ENCODE measurements around the gene LECT2.

Gene LECT2

DNA sequence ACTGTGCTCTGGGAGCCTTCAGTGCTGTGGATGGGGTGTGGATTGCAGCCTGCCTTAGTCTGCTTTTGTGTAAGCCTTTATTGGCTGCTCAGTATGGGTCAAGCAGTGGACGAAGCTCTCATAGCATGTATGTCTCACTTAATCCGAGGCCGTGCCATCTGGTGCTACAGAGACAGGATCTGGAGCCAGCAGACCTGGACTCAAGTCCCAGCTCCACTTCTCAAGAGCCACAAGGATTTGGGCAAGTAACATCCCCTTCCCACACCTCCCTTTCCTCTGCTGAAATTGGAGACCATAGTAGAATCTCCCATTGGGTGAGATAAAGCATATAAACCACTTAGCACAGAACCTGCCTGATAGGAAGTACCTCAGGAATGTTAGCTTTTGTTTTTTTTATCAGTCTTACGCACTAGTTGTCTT is 23.4 kb upstream of the LECT2 start:
- no peak for DNase-seq

DNA sequence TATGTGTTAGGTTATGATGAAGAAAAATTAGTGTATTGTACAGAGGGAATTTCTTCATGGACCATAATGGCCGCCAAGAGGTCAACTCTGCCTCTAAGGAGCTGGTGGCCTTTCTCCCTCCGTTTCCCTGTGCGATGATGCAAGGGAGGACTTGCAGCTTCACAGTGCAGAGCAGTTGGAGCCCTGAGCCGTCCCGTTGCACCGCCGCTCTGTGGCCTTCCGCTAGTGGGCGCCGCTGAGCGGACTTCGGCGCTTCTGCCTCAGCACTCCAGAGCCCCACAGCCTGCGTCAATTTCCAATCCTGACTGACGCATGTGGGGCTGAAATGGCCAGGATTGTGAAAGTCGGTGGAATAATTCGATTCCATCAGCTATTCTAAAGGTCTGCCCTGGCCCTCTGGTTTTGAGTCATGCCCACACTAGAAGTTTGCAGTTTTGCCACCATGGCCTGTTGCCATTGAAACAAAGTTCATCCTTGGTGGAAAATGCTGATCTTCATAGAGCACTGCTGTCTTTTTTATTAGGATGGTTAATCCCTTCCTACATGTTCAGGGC is 22.7 kb upstream of the LECT2 start:
- peak; percentile 25 for DNase-seq

GRCh38 chr5:135976216-135976615 is 21.4 kb upstream of the LECT2 start:
- DNase-seq = no peak

GRCh38 chr5:135975122-135975521 is 20.3 kb upstream of the LECT2 start:
- DNase-seq = no peak

DNA sequence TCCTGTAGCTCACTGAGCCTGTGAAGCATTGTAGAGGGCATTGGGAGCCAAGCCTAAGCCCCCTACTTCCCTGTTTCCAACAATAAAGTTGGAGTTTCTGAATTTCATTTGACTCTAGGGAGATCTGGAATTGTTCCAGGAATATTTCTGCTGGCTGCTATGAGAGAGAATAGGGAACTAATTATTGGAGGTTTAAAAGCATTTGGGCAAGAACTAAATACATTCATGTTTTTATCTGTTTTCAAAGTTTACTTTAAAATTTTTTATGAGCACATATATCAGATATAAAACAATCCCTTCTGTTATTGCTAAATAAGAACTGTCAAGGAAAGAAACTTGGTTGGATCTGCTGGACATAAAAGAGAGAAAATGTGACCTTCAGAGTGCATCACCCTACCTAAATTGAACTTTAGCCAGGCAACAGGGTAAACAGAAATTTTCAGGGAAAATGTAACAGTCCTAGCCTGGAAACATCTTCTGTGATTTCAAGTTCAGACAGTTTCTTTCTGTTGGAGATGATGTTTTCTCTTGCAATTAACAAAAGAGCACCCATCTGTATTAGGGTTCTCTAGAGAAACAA is 19.3 kb upstream of the LECT2 start:
- no peak for DNase-seq

GRCh38 chr5:135973323-135974020 is 18.7 kb upstream of the LECT2 start:
- DNase-seq = no peak

DNA sequence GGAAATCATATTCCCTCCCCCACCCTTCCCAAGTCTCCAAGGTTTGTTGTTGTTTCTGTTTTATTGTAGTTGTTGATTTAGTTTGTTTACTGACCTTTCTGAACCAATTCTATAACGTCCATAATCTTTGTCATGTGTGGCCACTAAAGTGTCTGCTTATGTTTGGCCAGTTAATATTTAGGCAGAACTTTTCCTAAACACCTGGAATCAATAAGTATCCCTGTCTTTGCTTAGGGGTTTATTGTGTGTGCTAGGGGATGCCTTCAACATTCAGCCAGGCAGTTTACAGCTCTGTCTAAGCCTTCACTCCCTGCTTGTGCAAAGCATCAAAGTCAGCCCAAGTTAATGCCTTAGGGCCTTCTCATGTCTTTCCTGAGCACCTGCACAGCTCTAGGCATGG is 16.9 kb upstream of the LECT2 start:
- DNase-seq = no peak

DNA sequence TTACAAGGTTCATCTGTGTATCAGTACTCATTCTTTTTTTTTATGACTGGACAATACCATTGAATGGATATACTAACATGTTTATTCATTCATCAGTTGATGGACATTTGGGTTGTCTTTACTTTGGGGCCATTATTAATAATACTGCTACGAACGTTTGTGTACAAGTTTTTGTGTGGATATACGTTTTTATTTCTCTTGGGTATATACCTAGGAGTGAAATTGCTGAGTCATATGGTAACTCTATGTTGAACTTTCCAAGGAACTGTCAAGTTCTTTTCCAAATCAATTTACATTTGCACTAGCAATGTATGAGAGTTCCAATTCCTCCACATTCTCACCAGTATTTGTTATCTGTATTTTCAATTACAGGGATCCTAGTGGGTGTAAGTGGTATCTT is 12.0 kb upstream of the LECT2 start:
- DNase-seq = no peak

DNA sequence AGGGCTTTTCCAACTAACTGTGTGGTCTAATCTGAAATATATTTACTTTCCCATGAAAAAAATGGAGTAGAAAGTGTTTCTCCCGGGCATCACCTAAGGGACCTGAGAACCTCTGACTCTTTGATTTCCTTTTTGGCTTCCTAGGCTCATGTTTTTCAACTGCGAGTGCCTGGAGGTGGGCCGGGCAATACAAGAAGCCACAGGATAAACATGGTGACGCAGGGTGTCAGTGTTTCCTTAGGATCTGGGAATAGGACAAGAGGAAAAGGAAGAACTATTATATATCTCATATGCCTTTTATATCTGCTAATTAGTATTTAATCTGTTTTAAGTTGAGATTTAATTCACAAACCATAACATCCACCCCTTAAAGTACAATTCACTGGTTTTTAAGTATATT is 11.4 kb upstream of the LECT2 start:
- no peak for DNase-seq

DNA sequence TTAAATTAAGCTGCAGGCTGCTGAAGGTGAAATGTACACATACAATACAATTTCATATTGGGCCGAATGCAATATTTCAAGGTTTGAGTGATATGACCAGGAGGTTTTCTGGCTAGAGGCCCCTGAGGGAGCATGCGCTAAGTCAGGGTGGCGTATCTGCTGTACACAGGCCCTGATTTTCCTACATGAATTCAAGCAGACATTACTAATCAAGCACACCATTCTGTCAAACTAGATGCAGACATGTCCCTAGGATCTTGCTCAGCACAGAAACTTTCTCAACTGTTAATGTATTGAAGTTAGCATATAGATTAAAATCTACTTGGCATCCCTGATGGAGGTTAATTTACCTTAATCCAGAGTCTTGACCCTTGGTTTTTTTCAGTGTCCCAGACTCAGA is 10.7 kb upstream of the LECT2 start:
- DNase-seq = no peak

DNA sequence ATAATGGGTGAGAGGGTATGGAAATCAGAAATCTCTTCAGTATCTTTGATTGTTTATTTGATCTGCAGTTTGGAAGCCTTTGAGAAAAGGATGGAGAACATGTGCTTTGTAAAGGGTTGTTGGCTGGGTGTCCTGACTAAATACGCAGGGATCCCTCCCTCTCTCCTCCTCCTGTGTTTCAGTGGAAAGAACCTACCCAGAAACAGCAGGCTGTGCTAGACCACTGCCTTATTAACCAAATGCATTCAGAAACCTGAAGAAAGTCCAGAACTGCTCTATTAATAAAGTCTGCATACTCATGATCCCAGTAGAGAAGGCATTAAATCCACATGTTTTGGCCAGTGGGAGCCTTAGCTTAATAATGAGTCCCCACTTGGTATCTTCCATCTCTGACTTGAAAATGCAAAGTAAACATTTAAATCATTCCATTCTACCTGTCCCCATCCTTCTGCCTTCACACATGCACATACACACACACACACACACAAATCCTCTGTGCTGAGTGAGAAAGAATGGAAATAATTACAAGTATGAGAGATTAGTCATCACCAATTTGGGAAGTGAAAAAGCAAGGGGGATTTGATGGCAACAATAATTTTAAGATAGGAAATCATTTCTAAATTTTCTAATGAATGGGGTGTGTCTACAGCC is 10.0 kb upstream of the LECT2 start:
- DNase-seq = no peak

- no peak for DNase-seq
These were observed 742 bp upstream of the LECT2 start for GRCh38 chr5:135955525-135955924.

- no peak for DNase-seq
These were observed 933 bp downstream of the LECT2 start for GRCh38 chr5:135953850-135954249.

DNA sequence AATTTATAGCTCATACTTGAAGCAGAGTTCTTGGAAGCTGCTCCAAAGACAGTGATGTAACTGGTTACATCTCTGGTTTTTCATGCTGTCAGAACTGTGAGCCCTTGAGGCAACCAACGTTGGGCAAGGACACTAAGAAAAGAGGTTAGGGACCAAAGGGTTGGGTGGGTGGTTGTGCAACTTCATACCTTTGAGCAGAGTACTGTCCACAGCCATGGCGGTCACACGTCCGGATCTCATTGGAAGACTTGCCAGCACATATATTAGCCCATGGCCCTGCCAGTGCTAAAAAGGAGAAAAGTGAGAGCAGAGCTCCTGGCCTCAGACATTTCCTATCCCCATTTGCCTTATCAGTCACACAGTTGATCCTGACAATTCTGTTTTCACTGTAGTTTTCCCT is 2.1 kb downstream of the LECT2 start:
- DNase-seq = no peak

DNA sequence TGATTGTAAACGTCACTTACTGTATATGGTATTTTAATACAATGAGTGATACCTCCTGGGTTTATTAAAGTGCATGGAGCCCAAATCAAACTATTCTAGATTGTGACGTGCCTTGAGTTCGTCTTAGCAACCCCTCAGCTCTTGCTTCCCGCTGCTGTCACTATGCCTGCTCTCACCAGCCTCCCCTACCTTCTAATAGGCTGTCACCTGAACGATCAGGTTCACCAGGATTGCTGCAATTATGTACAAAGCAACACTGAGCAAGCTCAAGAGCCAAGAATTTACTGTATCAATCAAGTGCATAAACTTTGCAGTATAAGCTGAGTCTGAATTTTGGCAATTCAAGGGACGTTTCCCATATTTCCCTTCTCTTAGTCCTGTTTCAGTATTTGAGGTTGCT is 3.0 kb downstream of the LECT2 start:
- no peak for DNase-seq

DNA sequence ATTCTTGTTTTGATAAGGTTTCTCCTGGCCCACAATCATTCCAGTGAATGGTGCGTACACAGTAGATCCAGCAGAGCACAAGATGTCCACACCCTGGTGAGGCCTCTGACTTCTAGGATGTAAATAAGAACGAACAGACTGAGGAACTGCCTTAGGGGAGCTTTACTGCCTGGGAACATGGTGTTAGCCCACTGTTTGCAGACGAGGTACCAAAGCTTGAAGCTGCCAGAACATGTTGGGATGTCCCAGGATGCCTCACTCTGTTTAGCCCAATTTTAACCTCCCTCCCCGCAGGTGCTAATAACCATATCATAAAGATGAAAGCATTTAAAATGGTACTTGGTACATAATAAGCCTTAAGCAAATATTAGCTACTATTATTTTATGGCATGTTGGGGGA is 3.5 kb downstream of the LECT2 start:
- DNase-seq = no peak

GRCh38 chr5:135950611-135951010 is 4.2 kb downstream of the LECT2 start:
- DNase-seq = no peak

GRCh38 chr5:135944967-135945560 is 9.7 kb downstream of the LECT2 start:
- DNase-seq = no peak

DNA sequence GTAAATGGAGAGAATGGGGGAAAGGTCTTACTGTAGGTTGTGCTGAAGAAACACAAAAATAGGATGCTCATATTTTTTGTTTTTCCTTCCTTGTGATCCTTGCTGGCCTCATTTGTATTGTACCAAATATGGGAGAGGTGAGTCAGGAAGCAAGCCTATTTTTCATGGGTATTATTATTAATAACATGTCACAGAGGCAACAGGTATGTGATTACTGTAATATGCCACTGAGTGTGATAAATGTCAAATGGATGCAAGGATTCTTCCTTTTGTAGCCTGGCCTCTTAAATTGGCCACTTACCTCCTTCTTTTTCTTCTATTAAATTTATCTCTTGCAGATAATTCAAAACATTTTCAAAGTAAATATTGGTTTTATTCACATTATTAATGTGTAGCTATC is 10.2 kb downstream of the LECT2 start:
- no peak for DNase-seq

GRCh38 chr5:135942202-135942771 is 12.5 kb downstream of the LECT2 start:
- no peak for DNase-seq

DNA sequence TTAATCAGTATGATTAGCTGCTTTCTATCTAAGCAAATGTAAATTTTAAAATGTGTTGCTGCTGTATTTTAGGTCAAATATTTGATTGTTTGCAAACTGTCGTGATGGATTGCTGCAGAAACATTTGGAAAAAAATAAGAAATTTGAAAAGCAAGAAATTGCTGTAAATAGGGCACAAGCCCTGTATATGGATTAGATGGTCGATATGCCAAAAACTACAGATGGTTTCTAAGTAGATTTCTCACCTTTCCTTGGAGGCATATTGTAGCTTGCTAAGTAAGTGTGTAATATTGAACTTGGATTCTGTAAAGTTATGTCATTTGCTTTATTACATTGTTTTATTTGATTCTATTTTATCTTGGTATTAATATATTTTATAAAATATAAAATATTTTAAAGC is 13.1 kb downstream of the LECT2 start:
- no peak for DNase-seq

DNA sequence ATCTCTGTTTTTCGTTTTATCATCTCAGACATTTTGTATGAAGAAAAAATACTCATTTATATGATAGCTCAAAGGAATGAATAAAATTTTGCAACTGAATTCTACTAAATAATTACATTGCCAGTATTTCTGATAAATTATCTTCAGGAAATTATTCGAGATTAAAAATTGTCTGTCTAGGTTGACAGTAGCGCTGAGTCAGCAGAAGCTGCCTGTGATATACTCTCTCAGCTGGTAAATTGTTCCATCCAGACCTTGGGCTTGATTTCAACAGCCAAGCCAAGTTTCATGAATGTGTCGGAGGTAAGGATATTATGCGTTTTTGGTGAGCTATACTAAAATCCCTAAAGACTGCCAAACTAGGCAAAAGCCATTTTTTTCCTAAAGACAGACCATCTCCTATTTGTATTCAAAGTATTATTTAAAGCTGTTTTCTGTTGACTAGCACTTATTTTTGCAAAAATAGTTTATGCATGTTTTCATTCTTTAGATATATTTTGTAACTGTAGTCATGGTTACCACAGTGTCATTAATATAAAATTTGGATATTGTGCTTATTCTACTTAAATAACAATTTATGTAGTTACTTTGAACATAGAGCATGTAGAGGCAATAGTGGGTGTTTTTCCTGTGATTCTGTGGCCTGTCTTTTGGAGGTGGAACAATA is 17.4 kb downstream of the LECT2 start:
- DNase-seq = no peak

DNA sequence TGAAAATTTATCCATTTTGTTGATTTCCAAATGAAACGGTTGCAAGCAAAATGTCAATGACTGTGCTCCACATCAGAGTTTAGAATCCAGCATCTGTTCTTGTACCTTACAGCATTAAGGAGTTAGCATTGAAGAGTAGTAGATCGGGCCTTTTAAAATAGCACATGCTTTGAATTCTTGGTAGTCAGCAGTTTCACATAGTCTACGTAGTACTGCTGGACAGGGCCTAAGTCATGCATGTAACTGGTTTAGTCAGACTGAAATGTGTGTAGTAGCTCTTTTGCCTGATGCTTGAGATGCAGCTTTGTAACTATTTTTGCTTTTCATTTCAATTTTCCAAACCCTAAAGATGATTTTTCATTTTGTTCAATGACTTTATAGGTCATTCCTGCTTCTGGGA is 19.8 kb downstream of the LECT2 start:
- no peak for DNase-seq
